PC-3 (cell line): ENCODE results near the gene CABP7. TPM values are rescaled to one million over a fixed set of nuclear protein-coding genes. Genes with fewer than 3 reads are reported as not detected.

Source experiments
- ATAC-seq: fragments of 200-7000 bp; cut with Tn5 transposase; 2 replicates; pipeline ENCODE4 v1.9.1; 2020; ENCODE audit warnings: mild to moderate bottlenecking, moderate library complexity
- BruUV-seq: library from RNA; stranded (reverse); fragments of 400-500 nt; replicated peaks from 2 replicates; lab custom pipeline; 2021; lab: Mats Ljungman, UMichigan
- CTCF ChIA-PET: fragments of 300-600 bp; sonication (Branson Sonifier 250); formaldehyde crosslinking; loops from one replicate; lab custom pipeline; 2022; ENCODE audit warnings: antibody characterized with exemption; lab: Charles Lee
- POLR2A ChIA-PET: fragments of 300-600 bp; sonication (Branson Sonifier 250); formaldehyde crosslinking; loops from one replicate; lab custom pipeline; 2022; ENCODE audit warnings: antibody characterized with exemption; ENCODE audit not compliant: unreplicated experiment; lab: Charles Lee
- DNase-seq: peaks from one replicate; pipeline ENCODE4 v3.0.0-alpha.2; 2015
- H2AFZ ChIP-seq: fragments of 300-600 bp; sonication (generic); 2 replicates; pipeline ENCODE4 v1.6.0; 2016; ENCODE audit warnings: antibody characterized with exemption, low read length
- H3F3A ChIP-seq: fragments of 300-600 bp; sonication (generic); one replicate; pipeline ENCODE4 v1.6.0; 2017; ENCODE audit warnings: antibody characterized with exemption, low read length, control low read depth, mild to moderate bottlenecking; ENCODE audit not compliant: unreplicated experiment
- H3K27ac ChIP-seq: fragments of 300-600 bp; sonication (generic); 2 replicates; pipeline ENCODE4 v1.5.1; 2016; ENCODE audit warnings: mild to moderate bottlenecking, low read length
- H3K27me3 ChIP-seq: fragments of 300-600 bp; sonication (generic); 2 replicates; pipeline ENCODE4 v1.6.1; 2016; ENCODE audit warnings: low read length, mixed read lengths
- H3K36me3 ChIP-seq: fragments of 300-600 bp; sonication (generic); 2 replicates; pipeline ENCODE4 v1.6.1; 2016; ENCODE audit warnings: low read depth, mixed run types, low read length, mixed read lengths
- H3K4me1 ChIP-seq: fragments of 300-600 bp; sonication (generic); 2 replicates; pipeline ENCODE4 v1.5.1; 2016; ENCODE audit warnings: low read length; ENCODE audit not compliant: insufficient read depth
- H3K4me2 ChIP-seq: fragments of 300-600 bp; sonication (generic); 2 replicates; pipeline ENCODE4 v1.6.0; 2016; ENCODE audit warnings: low read length
- H3K4me3 ChIP-seq: fragments of 300-600 bp; sonication (generic); 2 replicates; pipeline ENCODE4 v1.5.1; 2016; ENCODE audit warnings: mild to moderate bottlenecking, low read length, mixed read lengths
- H3K79me2 ChIP-seq: fragments of 300-600 bp; sonication (generic); 2 replicates; pipeline ENCODE4 v1.6.1; 2017; ENCODE audit warnings: low read length, mixed read lengths
- H3K9ac ChIP-seq: fragments of 300-600 bp; sonication (generic); 2 replicates; pipeline ENCODE4 v1.6.0; 2016; ENCODE audit warnings: mild to moderate bottlenecking, low read length
- H3K9me2 ChIP-seq: fragments of 300-600 bp; sonication (generic); replicated peaks from 2 replicates; pipeline ENCODE4 v1.6.1; 2016; ENCODE audit warnings: mixed run types, low read length, mixed read lengths
- H3K9me3 ChIP-seq: fragments of 300-600 bp; sonication (generic); 2 replicates; pipeline ENCODE4 v1.6.1; 2016; ENCODE audit warnings: low read length, mixed read lengths
- H4K20me1 ChIP-seq: fragments of 300-600 bp; sonication (generic); 2 replicates; pipeline ENCODE4 v1.6.1; 2016; ENCODE audit warnings: low read length, mixed read lengths
- CTCF ChIP-seq: fragments of 300-600 bp; sonication (generic); conservative IDR thresholded peaks from 2 replicates; pipeline ENCODE4 v1.5.1; 2017; ENCODE audit warnings: antibody characterized with exemption, low read depth, mild to moderate bottlenecking, low read length
- EZH2 ChIP-seq: fragments of 300-600 bp; sonication (generic); IDR thresholded peaks from one replicate; pipeline ENCODE4 v1.6.1; 2017; ENCODE audit warnings: antibody characterized with exemption, mild to moderate bottlenecking, low read length; ENCODE audit not compliant: unreplicated experiment
- EZH2phosphoT487 ChIP-seq: fragments of 300-600 bp; sonication (generic); IDR thresholded peaks from 2 replicates; pipeline ENCODE4 v1.6.1; 2018; ENCODE audit warnings: mild to moderate bottlenecking, antibody characterized with exemption, low read length, borderline replicate concordance
- intact Hi-C: fragments of 100-400 bp; cut with micrococcal nuclease; formaldehyde crosslinking; loops from 2 replicates; pipeline ENCODE4 v1.9.0; 2023
- total RNA-seq: library from RNA; depleted of rRNA; stranded (reverse); fragments of >200 nt; gene quantifications from 2 replicates; pipeline ENCODE4 v1.2.3, GENCODE V29; 2014

CABP7 gene
- total RNA-seq, 1 experiment from 2014 or later, result 0.87 TPM

DNA sequence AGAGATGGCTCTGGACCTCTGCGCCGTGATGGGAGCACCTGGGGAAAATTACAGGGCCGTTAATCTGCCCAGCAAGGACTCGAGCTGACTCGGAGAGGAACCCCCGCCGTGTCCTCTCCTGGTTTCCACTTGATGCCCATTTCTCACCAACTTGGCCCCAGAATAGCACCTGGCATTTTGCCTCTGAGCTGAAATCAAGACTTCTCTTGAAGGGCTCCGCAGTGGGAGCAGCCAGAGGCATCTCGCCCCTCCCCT lies 19.0 kb upstream of the CABP7 start:
- ChIA-PET CTCF (interaction anchor here (1.0 to 2.0 kb wide), 2 partner anchors 11 to 388 kb away, joined by 3 to 8 read pairs; no protein-coding TSS in a partner anchor), POLR2A (no interaction called here)
- Histone ChIP-seq H3K4me2 (peak overlapping the region; percentile 72), H4K20me1 (no peaks in the 10 kb centered on the region), H3K9ac (peak overlapping the region; percentile 41), H3K9me3 (no peaks in the 10 kb centered on the region), H3K4me3 (peak overlapping the region; percentile 29; the same call in 1 of the 2 replicates), H3F3A (no peaks in the 10 kb centered on the region), H3K27me3 (no peaks in the 10 kb centered on the region), H3K4me1 (peaks cover 50% of the 10 kb centered on the region), H3K36me3 (no peaks in the 10 kb centered on the region), H3K9me2 (no peaks in the 10 kb centered on the region), H3K79me2 (no peaks in the 10 kb centered on the region), H2AFZ (peak overlapping the region; percentile 43; the same call in 1 of the 2 replicates), H3K27ac (peak overlapping the region; percentile 89)
- intact Hi-C loops, result loop anchor here (2.0 to 10.0 kb wide), 3 partner anchors 66 to 386 kb away; partner anchors contain the start of genes UQCR10 and ZMAT5
- no peak for TF ChIP-seq EZH2
- TF ChIP-seq EZH2phosphoT487, result no peak
- TF ChIP-seq CTCF, result no peak
- DNase-seq, result no peak
- no peak for ATAC-seq
- BruUV-seq, result no TSS peak

DNA sequence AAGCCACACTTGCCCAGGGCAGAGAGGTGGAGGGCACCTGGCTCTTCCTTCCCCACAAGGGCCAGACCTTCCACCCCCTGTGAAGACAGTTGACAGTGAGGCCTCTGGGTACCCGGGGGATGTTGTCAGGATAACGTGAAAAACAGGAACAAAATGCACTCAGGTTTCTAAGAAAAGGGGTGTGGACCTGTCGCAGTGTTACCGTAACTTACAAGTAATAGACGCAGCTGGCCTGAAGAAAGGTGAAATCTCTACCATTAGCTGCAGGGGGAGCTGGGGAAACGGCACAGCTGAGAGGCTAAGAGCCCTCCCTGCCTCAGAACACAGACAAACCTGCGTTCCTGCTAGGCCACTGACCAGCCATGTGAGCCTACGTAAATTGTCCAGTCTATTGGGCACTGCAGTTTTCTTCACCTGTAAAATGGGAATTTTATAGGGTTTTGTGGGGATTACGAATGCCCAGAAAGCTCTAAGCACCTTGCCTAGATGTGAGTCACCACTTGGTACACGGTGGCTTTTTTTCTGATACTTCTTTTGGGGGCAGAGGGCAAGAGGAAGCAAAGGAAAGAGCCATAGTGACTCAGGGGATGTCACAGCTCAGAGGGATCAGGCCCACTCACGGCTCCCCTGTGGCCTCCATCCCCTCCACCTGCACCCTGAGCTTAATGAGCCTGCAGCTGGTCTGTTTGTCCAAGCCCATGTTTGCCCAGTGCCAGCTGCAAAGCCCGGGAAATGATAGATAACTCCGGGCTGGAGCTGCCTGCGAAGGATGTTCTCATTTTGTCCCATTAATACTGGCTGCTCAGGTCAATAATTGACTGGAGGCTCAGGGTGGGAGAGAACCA lies 18.4 kb upstream of the CABP7 start:
- BruUV-seq, result TSS peak; percentile 90
- Histone ChIP-seq H3K79me2 (no peaks in the 10 kb centered on the region), H3K4me3 (peak overlapping the region; percentile 29; the same call in 1 of the 2 replicates), H3K9ac (peak overlapping the region; percentile 53), H3K27me3 (no peaks in the 10 kb centered on the region), H3K36me3 (no peaks in the 10 kb centered on the region), H3K27ac (peak overlapping the region; percentile 89), H3K9me2 (no peaks in the 10 kb centered on the region), H3F3A (no peaks in the 10 kb centered on the region), H3K4me2 (peak overlapping the region; percentile 72), H4K20me1 (no peaks in the 10 kb centered on the region), H2AFZ (peak overlapping the region; percentile 43; the same call in 1 of the 2 replicates), H3K4me1 (peaks cover 50% of the 10 kb centered on the region), H3K9me3 (no peaks in the 10 kb centered on the region)
- ATAC-seq (peak; percentile 81), DNase-seq (peak; percentile 94)
- ChIA-PET CTCF (interaction anchor here (0.6 to 2.0 kb wide), 5 partner anchors 11 to 387 kb away, joined by 3 to 8 read pairs (median 3); no protein-coding TSS in a partner anchor), POLR2A (no interaction called here)
- intact Hi-C loops, result loop anchor here (2.0 to 10.0 kb wide), 3 partner anchors 65 to 386 kb away; partner anchors contain the start of genes UQCR10 and ZMAT5
- TF ChIP-seq CTCF (peak; percentile 59), EZH2 (no peak), EZH2phosphoT487 (no peak)
